ENCODE data around the gene RIC3. TPM values are rescaled to one million over a fixed set of nuclear protein-coding genes. Genes with fewer than 3 reads are reported as not detected.

Gene RIC3
- total RNA-seq, 4 donors from 2014 or later = 3.6 to 12.0 (median 8.2) TPM

- no peak for ATAC-seq (ENCODE audit: low FRiP score)
- DNase-seq (ENCODE audit: low spot score) = no peak
- TF ChIP-seq CTCF (IDR thresholded peaks at IDR 0.05) = no peak
Observed at GRCh38 chr11:8100605-8101004, 68.2 kb downstream of the RIC3 start.

GRCh38 chr11:8100158-8100557 lies 68.7 kb downstream of the RIC3 start:
- no peak for ATAC-seq (ENCODE audit: low FRiP score)
- DNase-seq (ENCODE audit: low spot score) = no peak
- no peak for TF ChIP-seq CTCF (IDR thresholded peaks at IDR 0.05)

DNA sequence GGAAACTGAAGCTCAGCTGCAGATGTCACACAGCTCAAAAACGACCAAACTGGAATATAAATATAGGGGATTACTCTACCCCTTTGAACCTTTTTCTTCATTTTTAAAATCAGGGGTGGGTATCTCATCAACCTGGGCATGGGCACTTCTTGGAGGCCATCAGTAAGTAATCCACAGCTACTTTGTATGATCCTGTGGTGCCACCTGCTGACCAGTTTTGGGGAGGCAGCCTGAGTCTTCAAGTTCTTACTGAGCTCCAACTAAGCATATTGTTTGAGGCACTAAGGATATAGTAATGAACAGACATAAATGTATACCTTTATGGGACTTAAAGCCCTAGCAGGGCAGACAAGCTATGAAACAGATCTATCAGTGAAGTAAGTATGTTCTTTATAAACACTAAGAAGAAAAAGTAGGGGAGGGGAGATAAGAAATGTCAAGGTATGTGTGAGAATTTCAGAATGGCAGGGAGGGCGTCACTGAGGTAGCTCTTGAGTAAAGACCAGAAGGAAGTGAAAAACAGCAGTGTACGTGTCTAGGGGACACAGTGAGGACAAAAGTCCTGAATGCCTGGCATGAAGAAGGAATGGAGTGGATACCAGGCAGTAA lies 69.4 kb downstream of the RIC3 start:
- TF ChIP-seq CTCF (IDR thresholded peaks at IDR 0.05) = peak in 1 of 3 donors; percentile 30
- ATAC-seq (ENCODE audit: low FRiP score) = no peak
- peak; percentile 90 for DNase-seq (ENCODE audit: low spot score)

DNA sequence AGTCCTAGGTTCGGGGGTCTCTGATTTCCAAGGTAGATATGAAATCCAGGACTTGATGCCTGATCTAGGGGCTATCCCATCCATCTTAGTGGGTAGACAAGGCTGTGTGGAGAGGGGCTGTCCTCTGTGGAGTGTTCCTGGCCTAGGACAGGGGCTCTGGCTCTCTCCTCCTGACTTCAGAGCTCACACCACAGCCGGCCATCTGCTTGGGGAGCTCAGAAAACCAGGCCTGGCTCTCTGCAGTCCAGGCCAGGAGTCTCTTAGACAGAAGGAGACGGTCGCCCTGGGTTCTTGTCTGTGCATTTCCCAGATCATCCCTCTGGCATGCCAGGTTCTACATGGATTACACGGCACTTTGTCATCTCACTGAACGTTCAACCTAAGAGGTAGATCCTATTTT lies 69.9 kb downstream of the RIC3 start:
- ATAC-seq (ENCODE audit: low FRiP score) (no peak), DNase-seq (ENCODE audit: low spot score) (no peak)
- no peak for TF ChIP-seq CTCF (IDR thresholded peaks at IDR 0.05)

DNA sequence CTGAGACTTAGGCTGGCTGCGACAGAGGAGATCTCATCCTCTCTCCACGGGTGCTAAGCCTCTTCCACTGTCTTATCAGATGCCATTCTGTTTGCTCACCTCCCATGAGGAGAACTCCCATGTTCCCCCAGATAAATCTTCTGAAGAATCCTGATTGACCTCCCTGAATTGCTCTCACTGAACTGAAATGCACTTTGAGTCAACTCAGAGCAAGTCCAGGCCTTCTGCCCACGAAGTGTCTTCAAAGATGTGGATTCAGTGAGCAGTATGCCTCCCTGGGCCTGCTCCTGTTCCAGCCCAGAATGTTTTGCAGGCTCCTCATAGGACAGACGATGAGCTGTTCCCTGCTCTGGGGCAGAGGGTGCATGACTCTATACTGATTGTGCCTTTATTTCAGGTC lies 70.5 kb downstream of the RIC3 start:
- ATAC-seq (ENCODE audit: low FRiP score) (peak; percentile 52), DNase-seq (ENCODE audit: low spot score) (no peak)
- no peak for TF ChIP-seq CTCF (IDR thresholded peaks at IDR 0.05)

DNA sequence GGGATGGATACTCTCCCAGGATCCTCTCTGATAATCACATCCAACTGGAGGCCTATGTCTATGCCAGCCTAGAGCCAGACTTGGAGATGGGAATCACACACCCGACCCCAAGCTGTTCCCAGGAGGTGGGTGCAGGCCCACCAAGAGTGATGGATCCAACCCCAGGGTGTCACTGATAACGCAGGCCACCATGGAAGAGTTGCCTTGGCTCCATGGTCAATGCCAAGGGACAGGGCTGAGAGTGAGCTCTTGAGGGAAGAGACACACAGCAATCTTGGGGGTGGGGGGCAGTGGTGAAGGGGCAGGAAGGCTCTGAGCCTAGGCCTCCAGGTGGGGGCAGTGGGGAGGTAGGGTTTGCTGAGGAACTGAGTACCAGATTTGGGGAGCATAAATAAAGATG lies 70.9 kb downstream of the RIC3 start:
- ATAC-seq (ENCODE audit: low FRiP score) (no peak), DNase-seq (ENCODE audit: low spot score) (no peak)
- no peak for TF ChIP-seq CTCF (IDR thresholded peaks at IDR 0.05)

DNA sequence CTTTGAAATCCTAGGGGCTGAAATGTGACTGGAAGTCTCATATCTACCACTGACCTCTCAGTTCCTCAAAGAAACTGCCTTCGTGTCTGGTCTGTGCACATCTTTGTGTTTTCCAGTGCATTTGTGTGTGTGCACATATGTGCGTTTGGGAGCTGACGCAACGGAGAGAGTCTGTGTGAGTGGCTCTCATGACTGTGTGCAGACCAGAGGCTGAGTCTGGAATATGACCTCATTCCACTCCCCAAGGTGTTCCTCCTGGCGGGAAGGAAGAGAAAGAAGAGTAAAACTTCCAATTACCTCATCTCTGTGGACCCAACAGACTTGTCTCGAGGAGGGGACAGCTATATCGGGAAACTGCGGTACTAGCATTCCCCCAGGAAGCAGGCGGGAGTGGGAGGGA lies 71.4 kb downstream of the RIC3 start:
- no peak for TF ChIP-seq CTCF (IDR thresholded peaks at IDR 0.05)
- no peak for ATAC-seq (ENCODE audit: low FRiP score)
- no peak for DNase-seq (ENCODE audit: low spot score)
